ENCODE results near the gene GUCY2F.

Gene GUCY2F

DNA sequence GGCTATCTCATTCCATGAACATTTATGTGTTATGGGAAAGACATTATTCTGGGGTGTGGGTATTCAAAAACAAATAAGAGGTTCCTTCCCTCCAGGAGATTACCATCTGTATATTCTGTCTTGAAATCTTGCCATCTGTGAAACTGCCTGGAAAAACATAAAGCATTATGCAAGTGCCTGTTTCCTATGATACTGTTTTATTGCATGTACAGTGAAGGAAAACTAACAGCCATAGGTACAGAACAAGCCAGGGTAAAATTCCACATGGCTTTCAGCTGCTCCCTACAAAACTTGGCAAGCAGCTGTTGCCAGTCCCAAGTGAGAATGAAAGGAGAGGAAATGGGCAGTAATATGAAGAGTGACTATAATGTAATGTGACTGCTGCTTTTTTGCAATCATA is 136.0 kb downstream of the GUCY2F start:
- TF ChIP-seq POLR2AphosphoS5 (IDR thresholded peaks at IDR 0.05; ENCODE audit: low read depth, low read length) (no peak), FOXP2 (optimal IDR thresholded peaks at IDR 0.05; ENCODE audit: borderline replicate concordance, extremely low read depth, extremely low read length, insufficient read depth) (no peak), SIN3A (IDR thresholded peaks at IDR 0.05; ENCODE audit: borderline replicate concordance, insufficient read depth, low read length) (no peak), TAF1 (IDR thresholded peaks at IDR 0.05; ENCODE audit: borderline replicate concordance, insufficient read depth, low read length) (no peak)
- TF ChIP-seq, protein P1, sequence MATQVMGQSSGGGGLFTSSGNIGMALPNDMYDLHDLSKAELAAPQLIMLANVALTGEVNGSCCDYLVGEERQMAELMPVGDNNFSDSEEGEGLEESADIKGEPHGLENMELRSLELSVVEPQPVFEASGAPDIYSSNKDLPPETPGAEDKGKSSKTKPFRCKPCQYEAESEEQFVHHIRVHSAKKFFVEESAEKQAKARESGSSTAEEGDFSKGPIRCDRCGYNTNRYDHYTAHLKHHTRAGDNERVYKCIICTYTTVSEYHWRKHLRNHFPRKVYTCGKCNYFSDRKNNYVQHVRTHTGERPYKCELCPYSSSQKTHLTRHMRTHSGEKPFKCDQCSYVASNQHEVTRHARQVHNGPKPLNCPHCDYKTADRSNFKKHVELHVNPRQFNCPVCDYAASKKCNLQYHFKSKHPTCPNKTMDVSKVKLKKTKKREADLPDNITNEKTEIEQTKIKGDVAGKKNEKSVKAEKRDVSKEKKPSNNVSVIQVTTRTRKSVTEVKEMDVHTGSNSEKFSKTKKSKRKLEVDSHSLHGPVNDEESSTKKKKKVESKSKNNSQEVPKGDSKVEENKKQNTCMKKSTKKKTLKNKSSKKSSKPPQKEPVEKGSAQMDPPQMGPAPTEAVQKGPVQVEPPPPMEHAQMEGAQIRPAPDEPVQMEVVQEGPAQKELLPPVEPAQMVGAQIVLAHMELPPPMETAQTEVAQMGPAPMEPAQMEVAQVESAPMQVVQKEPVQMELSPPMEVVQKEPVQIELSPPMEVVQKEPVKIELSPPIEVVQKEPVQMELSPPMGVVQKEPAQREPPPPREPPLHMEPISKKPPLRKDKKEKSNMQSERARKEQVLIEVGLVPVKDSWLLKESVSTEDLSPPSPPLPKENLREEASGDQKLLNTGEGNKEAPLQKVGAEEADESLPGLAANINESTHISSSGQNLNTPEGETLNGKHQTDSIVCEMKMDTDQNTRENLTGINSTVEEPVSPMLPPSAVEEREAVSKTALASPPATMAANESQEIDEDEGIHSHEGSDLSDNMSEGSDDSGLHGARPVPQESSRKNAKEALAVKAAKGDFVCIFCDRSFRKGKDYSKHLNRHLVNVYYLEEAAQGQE (IDR thresholded peaks at IDR 0.05; ENCODE audit: insufficient read depth in 1 of 2, low read depth in 2 of 2, low read length in 2 of 2), result no peak

DNA sequence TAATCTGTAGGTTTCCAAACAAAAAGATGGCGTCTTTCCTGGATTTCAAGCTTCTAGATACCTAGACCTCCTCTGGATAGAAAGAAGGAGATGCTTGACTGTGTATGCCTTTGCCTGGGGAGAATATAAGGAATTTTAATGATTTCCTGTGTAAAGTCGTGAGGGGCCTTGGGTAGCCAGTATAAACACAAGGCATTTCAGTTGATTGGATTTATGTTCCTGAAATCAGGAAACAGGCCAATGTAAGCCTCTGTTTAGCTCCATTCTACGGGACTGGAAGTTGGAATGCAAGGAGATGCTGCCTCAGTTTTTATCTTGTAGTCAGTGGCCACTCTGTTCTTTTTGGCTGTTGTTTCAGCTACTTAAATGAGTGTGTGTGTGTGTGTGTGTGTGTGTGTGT is 137.2 kb downstream of the GUCY2F start:
- TF ChIP-seq, protein P1 (IDR thresholded peaks at IDR 0.05; ENCODE audit: insufficient read depth in 1 of 2, low read depth in 2 of 2, low read length in 2 of 2), result no peak
- TF ChIP-seq SIN3A (IDR thresholded peaks at IDR 0.05; ENCODE audit: borderline replicate concordance, insufficient read depth, low read length) (no peak), POLR2AphosphoS5 (IDR thresholded peaks at IDR 0.05; ENCODE audit: low read depth, low read length) (no peak), FOXP2 (optimal IDR thresholded peaks at IDR 0.05; ENCODE audit: borderline replicate concordance, extremely low read depth, extremely low read length, insufficient read depth) (no peak), TAF1 (IDR thresholded peaks at IDR 0.05; ENCODE audit: borderline replicate concordance, insufficient read depth, low read length) (no peak)

DNA sequence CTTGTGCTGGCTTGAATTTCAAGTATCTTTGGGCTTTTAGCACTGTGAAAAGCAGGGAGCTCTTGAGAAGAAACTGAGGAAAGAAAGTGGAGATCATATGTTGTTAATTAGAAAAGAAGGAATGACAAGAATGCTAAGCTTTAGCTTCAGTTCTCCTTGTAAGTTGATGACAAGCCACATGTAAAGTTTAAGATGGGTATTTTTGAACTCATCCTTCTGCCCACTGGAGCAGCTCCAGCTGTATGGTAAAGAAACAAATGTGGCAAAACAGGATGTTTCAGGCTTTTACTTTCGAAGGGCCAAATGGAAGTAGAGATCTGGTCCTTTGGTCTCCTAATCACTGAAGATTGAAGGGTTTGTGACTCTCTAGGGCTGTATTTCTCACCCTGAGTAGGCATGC is 137.8 kb downstream of the GUCY2F start:
- TF ChIP-seq SIN3A (IDR thresholded peaks at IDR 0.05; ENCODE audit: borderline replicate concordance, insufficient read depth, low read length) (no peak), TAF1 (IDR thresholded peaks at IDR 0.05; ENCODE audit: borderline replicate concordance, insufficient read depth, low read length) (no peak), POLR2AphosphoS5 (IDR thresholded peaks at IDR 0.05; ENCODE audit: low read depth, low read length) (no peak), FOXP2 (optimal IDR thresholded peaks at IDR 0.05; ENCODE audit: borderline replicate concordance, extremely low read depth, extremely low read length, insufficient read depth) (no peak)
- TF ChIP-seq, protein P1 (IDR thresholded peaks at IDR 0.05; ENCODE audit: insufficient read depth in 1 of 2, low read depth in 2 of 2, low read length in 2 of 2), result no peak

DNA sequence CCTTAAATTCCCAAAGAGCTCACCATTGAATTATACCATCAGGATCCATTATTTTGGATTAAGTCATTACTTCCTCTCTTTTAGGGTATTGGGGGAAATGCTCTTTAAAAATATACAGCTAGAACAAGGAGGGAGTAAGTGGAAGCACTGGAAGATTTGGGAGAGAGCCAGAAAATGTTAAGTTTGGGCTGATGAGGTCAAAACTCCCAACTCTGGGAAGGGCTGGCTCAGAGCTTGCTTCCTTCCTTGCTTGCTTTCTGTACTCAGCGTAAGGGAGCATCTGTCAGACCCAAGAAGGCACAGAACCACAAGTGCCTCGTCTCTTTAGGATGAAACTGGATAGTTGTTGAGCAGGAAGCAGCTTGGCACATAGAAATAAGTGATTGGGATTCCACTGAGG is 138.2 kb downstream of the GUCY2F start:
- TF ChIP-seq TAF1 (IDR thresholded peaks at IDR 0.05; ENCODE audit: borderline replicate concordance, insufficient read depth, low read length), result no peak
- TF ChIP-seq POLR2AphosphoS5 (IDR thresholded peaks at IDR 0.05; ENCODE audit: low read depth, low read length), result no peak
- no peak for TF ChIP-seq SIN3A (IDR thresholded peaks at IDR 0.05; ENCODE audit: borderline replicate concordance, insufficient read depth, low read length)
- no peak for TF ChIP-seq FOXP2 (optimal IDR thresholded peaks at IDR 0.05; ENCODE audit: borderline replicate concordance, extremely low read depth, extremely low read length, insufficient read depth)
- TF ChIP-seq, protein P1 (IDR thresholded peaks at IDR 0.05; ENCODE audit: insufficient read depth in 1 of 2, low read depth in 2 of 2, low read length in 2 of 2), result no peak

DNA sequence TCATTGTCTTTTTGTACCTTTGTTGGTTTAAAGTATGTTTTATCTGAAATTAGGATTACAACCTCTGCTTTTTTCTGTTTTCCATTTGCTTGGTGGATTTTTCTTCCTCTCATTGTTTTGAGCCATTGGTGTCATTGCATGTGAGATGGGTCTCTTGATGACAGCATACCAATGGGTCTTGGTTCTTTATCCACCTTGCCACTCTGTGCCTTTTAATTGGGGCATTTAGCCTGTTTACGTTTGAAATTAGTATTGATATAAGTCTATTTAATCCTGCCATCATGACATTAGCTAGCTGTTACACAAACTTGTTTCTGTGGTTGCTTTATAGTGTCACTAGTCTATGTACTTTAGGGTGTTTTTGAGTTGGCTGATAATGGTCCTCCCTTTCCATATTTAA is 145.7 kb downstream of the GUCY2F start:
- TF ChIP-seq FOXP2 (optimal IDR thresholded peaks at IDR 0.05; ENCODE audit: borderline replicate concordance, extremely low read depth, extremely low read length, insufficient read depth) (no peak), TAF1 (IDR thresholded peaks at IDR 0.05; ENCODE audit: borderline replicate concordance, insufficient read depth, low read length) (no peak), POLR2AphosphoS5 (IDR thresholded peaks at IDR 0.05; ENCODE audit: low read depth, low read length) (no peak), SIN3A (IDR thresholded peaks at IDR 0.05; ENCODE audit: borderline replicate concordance, insufficient read depth, low read length) (no peak)
- TF ChIP-seq, protein P1 (IDR thresholded peaks at IDR 0.05; ENCODE audit: insufficient read depth in 1 of 2, low read depth in 2 of 2, low read length in 2 of 2), result no peak
